A549 (cell line): ENCODE results near the gene SIDT1. TPM values are rescaled to one million over a fixed set of nuclear protein-coding genes. Genes with fewer than 3 reads are reported as not detected.

Source experiments
- ATAC-seq, 2 experiments: fragments of 200-7000 bp in 1 of 2; fragments of >200 bp in 1 of 2; cut with Nextera tagmentation in 1 of 2; cut with Tn5 transposase in 1 of 2; 3 replicates each; pipeline versions ENCODE4 v1.8.0 to v1.9.1; 2018 to 2020; ENCODE audit warnings: mild to moderate bottlenecking in 1 of 2, moderate library complexity in 1 of 2
- CTCF ChIA-PET: fragments of 300-600 bp; sonication (Branson Sonifier 250); formaldehyde crosslinking; extraction: SDS; loops from one replicate; lab custom pipeline; 2021; ENCODE audit warnings: antibody characterized with exemption, inconsistent platforms; lab: Yijun Ruan, JAX
- POLR2A ChIA-PET: fragments of 350-600 bp; formaldehyde crosslinking; extraction: SDS; loops from one replicate; lab custom pipeline; 2021; ENCODE audit warnings: antibody characterized with exemption, inconsistent platforms; lab: Yijun Ruan, JAX
- DNase-seq, 2 experiments: peaks; one replicate each; pipeline versions ENCODE4 v3.0.0 to v3.0.0-alpha.2; 2011 to 2016; ENCODE audit warnings: low read depth in 1 of 2, low spot score in 1 of 2
- FAIRE-seq: peaks from 2 replicates; lab custom pipeline; 2011; peaks lifted over from hg19 to GRCh38; lab: Jason Lieb, UNC
- H3K27ac ChIP-seq, 2 experiments: fragments of >200 bp; sonication (Bioruptor Twin); formaldehyde crosslinking; 3 replicates each; pipeline ENCODE4 v1.5.1; 2016 to 2017
- H3K4me1 ChIP-seq: fragments of >200 bp; sonication (Bioruptor Twin); formaldehyde crosslinking; 3 replicates; pipeline ENCODE4 v1.6.1; 2016
- H3K4me2 ChIP-seq: fragments of >200 bp; sonication (Bioruptor Twin); formaldehyde crosslinking; 3 replicates; pipeline ENCODE4 v1.6.1; 2016
- H3K4me3 ChIP-seq: fragments of >200 bp; sonication (Bioruptor Twin); formaldehyde crosslinking; 3 replicates; pipeline ENCODE4 v1.5.1; 2016
- H3K9me3 ChIP-seq: fragments of >200 bp; sonication (Bioruptor Twin); formaldehyde crosslinking; 3 replicates; pipeline ENCODE4 v1.6.1; 2016
- BHLHE40 ChIP-seq: IDR thresholded peaks from 2 replicates; pipeline ENCODE4 v1.6.1; 2012; ENCODE audit warnings: low read depth, low read length, inconsistent platforms
- CEBPB ChIP-seq, 2 experiments: fragments of >200 bp in 1 of 2; sonication (Bioruptor Twin) in 1 of 2; formaldehyde crosslinking in 1 of 2; IDR thresholded peaks; 2 replicates each; pipeline ENCODE4 v1.6.1; 2012 to 2016
- CHD4 ChIP-seq: fragments of 200-600 bp; sonication (generic); IDR thresholded peaks from 2 replicates; pipeline ENCODE4 v1.6.1; 2016; ENCODE audit warnings: antibody characterized with exemption, mild to moderate bottlenecking, borderline replicate concordance
- EHF ChIP-seq: fragments of 250-450 bp; sonication (Bioruptor Pico); IDR thresholded peaks from 2 replicates; pipeline ENCODE4 v1.5.0; 2020; ENCODE audit warnings: mild to moderate bottlenecking
- FOSL2 ChIP-seq, 2 experiments: fragments of 450-650 bp in 1 of 2; fragments of >200 bp in 1 of 2; sonication (Bioruptor Twin) in 1 of 2; formaldehyde crosslinking; IDR thresholded peaks; 2 replicates each; pipeline versions ENCODE4 v1.5.0 to v1.6.1; 2016 to 2020; ENCODE audit warnings: mild to moderate bottlenecking in 1 of 2, moderate library complexity in 1 of 2
- GATA3 ChIP-seq: IDR thresholded peaks from 2 replicates; pipeline ENCODE4 v1.6.1; 2012; ENCODE audit warnings: borderline replicate concordance
- HDAC2 ChIP-seq: fragments of 200-600 bp; sonication (generic); IDR thresholded peaks from 2 replicates; pipeline ENCODE4 v1.6.1; 2016
- HEYL ChIP-seq: fragments of 250-450 bp; sonication (Bioruptor Pico); IDR thresholded peaks from 2 replicates; pipeline ENCODE4 v1.8.0; 2021; ENCODE audit warnings: mild to moderate bottlenecking, moderate library complexity
- JUN ChIP-seq, 2 experiments: fragments of >200 bp; sonication (Bioruptor Twin); formaldehyde crosslinking; IDR thresholded peaks; 2 replicates in 1 of 2; 3 replicates in 1 of 2; pipeline ENCODE4 v1.6.1; 2016 to 2017
- JUNB ChIP-seq: fragments of >200 bp; sonication (Bioruptor Twin); formaldehyde crosslinking; IDR thresholded peaks from 2 replicates; pipeline ENCODE4 v1.6.1; 2016
- NFE2L2 ChIP-seq: fragments of 150-350 bp; conservative IDR thresholded peaks from 2 replicates; pipeline ENCODE4 v1.6.1; 2014; ENCODE audit warnings: low read length
- PHF8 ChIP-seq: fragments of 200-600 bp; sonication (generic); IDR thresholded peaks from 2 replicates; pipeline ENCODE4 v1.6.1; 2016; ENCODE audit warnings: low read depth, mild to moderate bottlenecking, antibody characterized with exemption, moderate library complexity, borderline replicate concordance
- POLR2A ChIP-seq: IDR thresholded peaks from 2 replicates; pipeline ENCODE4 v1.6.1; 2012; ENCODE audit warnings: mild to moderate bottlenecking, low read length
- POLR2AphosphoS2 ChIP-seq: conservative IDR thresholded peaks from 2 replicates; pipeline ENCODE4 v1.6.1; 2012; ENCODE audit warnings: low read length, improper control_type of control experiment, inconsistent platforms
- RAD21 ChIP-seq, 2 experiments: fragments of >200 bp in 1 of 2; sonication (Bioruptor Twin) in 1 of 2; formaldehyde crosslinking in 1 of 2; IDR thresholded peaks in 1 of 2; conservative IDR thresholded peaks in 1 of 2; 2 replicates in 1 of 2; 3 replicates in 1 of 2; pipeline ENCODE4 v1.6.1; 2012 to 2018; ENCODE audit warnings: inconsistent platforms in 1 of 2
- RNF2 ChIP-seq: fragments of 200-600 bp; sonication (generic); IDR thresholded peaks from 2 replicates; pipeline ENCODE4 v1.6.1; 2016; ENCODE audit warnings: low read depth, mild to moderate bottlenecking, antibody characterized with exemption, moderate library complexity, borderline replicate concordance
- SMC3 ChIP-seq: fragments of >200 bp; sonication (Bioruptor Twin); formaldehyde crosslinking; IDR thresholded peaks from 3 replicates; pipeline ENCODE4 v1.6.1; 2018; ENCODE audit warnings: inconsistent platforms
- TP53 ChIP-seq: fragments of 250-450 bp; sonication (Bioruptor Pico); IDR thresholded peaks from 2 replicates; pipeline ENCODE4 v1.5.0; 2021; ENCODE audit warnings: mild to moderate bottlenecking, moderate library complexity
- ZC3H11A ChIP-seq: fragments of 450-650 bp; IDR thresholded peaks from 2 replicates; pipeline ENCODE4 v1.6.1; 2014; ENCODE audit warnings: antibody characterized with exemption, mild to moderate bottlenecking
- ZNF302 ChIP-seq: fragments of 250-450 bp; sonication (Bioruptor Pico); IDR thresholded peaks from 2 replicates; pipeline ENCODE4 v1.9.0; 2021; ENCODE audit warnings: inconsistent platforms, mild to moderate bottlenecking, moderate library complexity
- ZSCAN20 ChIP-seq: fragments of 250-450 bp; sonication (Bioruptor Pico); IDR thresholded peaks from 2 replicates; pipeline ENCODE4 v1.8.0; 2022; ENCODE audit warnings: mild to moderate bottlenecking, moderate library complexity
- WGBS: methylation state at CpG from one replicate; pipeline ENCODE4 v1.1.6; 2017; ENCODE audit errors: missing lambda C conversion rate; 5-methylcytosine and 5-hydroxymethylcytosine counted together
- polyA plus RNA-seq, 4 experiments: library from polyadenylated mRNA; depleted of rRNA in 3 of 4; stranded (reverse); fragments of >200 nt; fragmentation: RNase III in 1 of 4; extraction: RNeasy Plus Mini Kit Qiagen cat#74134 plus additional on column Dnase treatment in 1 of 4; gene quantifications; 2 replicates in 3 of 4; 3 replicates in 1 of 4; pipeline ENCODE4 v1.2.3, GENCODE V29; 2011 to 2017
- TF ChIP-seq, protein P1 (sequence below): fragments of 250-450 bp; sonication (Bioruptor Pico); IDR thresholded peaks from 2 replicates; pipeline ENCODE4 v1.5.0; 2021; ENCODE audit warnings: mild to moderate bottlenecking, moderate library complexity, borderline replicate concordance
- TF ChIP-seq, protein P2 (sequence below): fragments of 450-650 bp; IDR thresholded peaks from 2 replicates; pipeline ENCODE4 v1.6.1; 2014; ENCODE audit warnings: antibody characterized with exemption

The SIDT1 gene
- polyA plus RNA-seq, 2 of the 4 experiments (the other 2 are of a cell fraction), result 0.43 to 7.5 TPM

DNA sequence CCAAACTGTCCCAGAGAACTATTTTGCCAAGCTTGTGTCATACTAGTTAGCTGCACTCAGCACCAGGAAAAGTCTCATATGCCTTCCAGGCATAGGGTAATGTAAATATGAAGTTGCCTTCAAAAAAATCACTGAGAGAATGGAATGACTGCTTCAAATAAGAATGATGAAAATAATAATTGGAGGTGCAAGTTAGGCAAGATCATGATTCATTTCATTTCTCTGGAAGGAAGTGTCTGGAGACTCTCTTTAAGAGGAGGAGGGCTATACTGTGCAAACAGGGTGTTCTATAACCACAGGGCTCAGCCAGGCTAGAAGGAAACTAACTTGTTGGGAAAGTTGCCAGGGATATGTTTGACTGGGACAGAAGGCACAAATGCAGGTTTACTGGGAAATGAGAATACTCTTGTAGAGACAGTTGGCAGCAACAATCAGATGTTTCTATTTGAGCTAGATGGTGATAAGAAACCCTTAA, 4.3 kb downstream of the SIDT1 start:
- Histone ChIP-seq H3K4me3 (no peak overlapping the region), H3K4me1 (peaks cover 29% of the 10 kb centered on the region), H3K27ac (peak overlapping the region; percentile 71 to 75), H3K4me2 (peak overlapping the region; percentile 64), H3K9me3 (peaks cover 8% of the 10 kb centered on the region)
- POLR2A ChIA-PET, result interaction anchor here (0.7 to 2.3 kb wide), 3 partner anchors 10 to 160 kb away, joined by 4 to 33 read pairs (median 4); partner anchors contain the start of genes SPICE1 and USF3
- CTCF ChIA-PET, result interaction anchor here (0.8 to 2.5 kb wide), 8 partner anchors 10 to 44 kb away, joined by 3 to 12 read pairs (median 6); partner anchors contain the start of gene SPICE1
- peak; percentile 72 to 79 for ATAC-seq
- FAIRE-seq, result peak; percentile 59
- peak; percentile 43 to 88 for DNase-seq
- TF ChIP-seq EHF (CRISPR knock-in tag) (no peak), FOSL2 (IDR thresholded peaks at IDR 0.05) (no peak), FOSL2 (CRISPR knock-in tag; IDR thresholded peaks at IDR 0.05) (peak; percentile 44; the same call in 1 of the 2 replicates), RAD21 (conservative IDR thresholded peaks at IDR 0.05 in 1 of 2, IDR thresholded peaks at IDR 0.05 in 1 of 2) (peak in 1 of 2 experiments; percentile 27; a peak in 2 of 5 replicates), JUNB (peak; percentile 69), CEBPB (IDR thresholded peaks at IDR 0.05) (peak; percentile 57 to 62; a peak in 2 of 4 replicates), JUN (IDR thresholded peaks at IDR 0.05) (peak; percentile 42 to 64; a peak in 2 of 5 replicates), SMC3 (no peak; the same call in 2 of the 3 replicates), GATA3 (peak; percentile 54; the same call in 1 of the 2 replicates)

DNA sequence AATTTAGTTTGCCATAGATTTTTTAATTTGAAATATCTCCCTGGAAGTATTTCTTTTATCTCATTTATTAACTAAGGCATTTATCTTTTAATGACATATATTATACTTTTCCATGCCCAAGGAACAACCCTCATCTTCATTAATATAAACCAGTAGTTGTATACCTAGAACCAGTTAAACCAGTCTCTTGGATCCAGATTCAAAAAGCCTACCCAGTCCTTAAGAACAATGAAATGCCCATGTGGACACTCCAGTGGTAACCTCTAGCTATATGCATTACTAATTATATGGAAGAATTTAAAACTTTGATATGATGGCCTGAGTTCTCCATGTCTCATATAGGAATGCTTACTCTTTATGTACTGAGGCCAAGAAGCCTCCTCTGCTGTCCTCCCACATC, 4.8 kb downstream of the SIDT1 start:
- no peak overlapping the region for H3K4me3 ChIP-seq
- ATAC-seq (no peak), FAIRE-seq (no peak), DNase-seq (no peak)
- H3K27ac ChIP-seq, result peak overlapping the region; percentile 69 to 70
- H3K4me1 ChIP-seq, result peaks cover 25% of the 10 kb centered on the region
- H3K9me3 ChIP-seq, result peaks cover 13% of the 10 kb centered on the region
- ChIA-PET POLR2A (interaction anchor here (0.7 to 2.3 kb wide), 3 partner anchors 10 to 159 kb away, joined by 4 to 33 read pairs (median 4); partner anchors contain the start of genes SPICE1 and USF3), CTCF (interaction anchor here (1.3 to 2.5 kb wide), 5 partner anchors 11 to 45 kb away, joined by 3 to 12 read pairs (median 5); partner anchors contain the start of gene SPICE1)
- H3K4me2 ChIP-seq, result peak overlapping the region; percentile 64
- TF ChIP-seq JUN (IDR thresholded peaks at IDR 0.05) (no peak), NFE2L2 (no peak)

DNA sequence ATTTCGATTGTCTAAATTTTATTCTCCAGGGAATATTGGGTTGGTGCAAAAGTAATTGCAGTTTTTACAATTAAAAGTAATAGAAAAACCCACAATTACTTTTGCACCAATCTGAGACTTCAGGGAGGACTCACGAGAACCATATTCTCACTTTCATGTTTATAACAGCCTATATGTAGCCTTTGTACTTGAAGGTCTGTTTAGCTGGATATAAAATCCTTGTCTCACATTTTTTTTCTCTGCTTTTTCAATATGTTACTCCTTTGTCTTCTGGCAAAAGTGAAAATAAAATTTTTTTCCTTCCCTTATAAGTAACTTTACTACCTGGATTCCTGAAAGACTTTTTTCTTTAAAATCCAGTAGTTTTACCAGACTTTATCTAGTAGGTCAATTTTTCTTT, 9.2 kb downstream of the SIDT1 start:
- Histone ChIP-seq H3K4me1 (peaks cover 13% of the 10 kb centered on the region), H3K4me3 (no peak overlapping the region), H3K9me3 (peaks cover 25% of the 10 kb centered on the region), H3K4me2 (no peak overlapping the region), H3K27ac (no peak overlapping the region)
- TF ChIP-seq CHD4, result no peak
- TF ChIP-seq, protein P1, sequence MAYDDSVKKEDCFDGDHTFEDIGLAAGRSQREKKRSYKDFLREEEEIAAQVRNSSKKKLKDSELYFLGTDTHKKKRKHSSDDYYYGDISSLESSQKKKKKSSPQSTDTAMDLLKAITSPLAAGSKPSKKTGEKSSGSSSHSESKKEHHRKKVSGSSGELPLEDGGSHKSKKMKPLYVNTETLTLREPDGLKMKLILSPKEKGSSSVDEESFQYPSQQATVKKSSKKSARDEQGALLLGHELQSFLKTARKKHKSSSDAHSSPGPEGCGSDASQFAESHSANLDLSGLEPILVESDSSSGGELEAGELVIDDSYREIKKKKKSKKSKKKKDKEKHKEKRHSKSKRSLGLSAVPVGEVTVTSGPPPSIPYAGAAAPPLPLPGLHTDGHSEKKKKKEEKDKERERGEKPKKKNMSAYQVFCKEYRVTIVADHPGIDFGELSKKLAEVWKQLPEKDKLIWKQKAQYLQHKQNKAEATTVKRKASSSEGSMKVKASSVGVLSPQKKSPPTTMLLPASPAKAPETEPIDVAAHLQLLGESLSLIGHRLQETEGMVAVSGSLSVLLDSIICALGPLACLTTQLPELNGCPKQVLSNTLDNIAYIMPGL (CRISPR knock-in tag), result no peak
- TF ChIP-seq HDAC2, result no peak
- TF ChIP-seq, protein P2, sequence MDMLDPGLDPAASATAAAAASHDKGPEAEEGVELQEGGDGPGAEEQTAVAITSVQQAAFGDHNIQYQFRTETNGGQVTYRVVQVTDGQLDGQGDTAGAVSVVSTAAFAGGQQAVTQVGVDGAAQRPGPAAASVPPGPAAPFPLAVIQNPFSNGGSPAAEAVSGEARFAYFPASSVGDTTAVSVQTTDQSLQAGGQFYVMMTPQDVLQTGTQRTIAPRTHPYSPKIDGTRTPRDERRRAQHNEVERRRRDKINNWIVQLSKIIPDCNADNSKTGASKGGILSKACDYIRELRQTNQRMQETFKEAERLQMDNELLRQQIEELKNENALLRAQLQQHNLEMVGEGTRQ, result no peak
- ATAC-seq (no peak), FAIRE-seq (no peak), DNase-seq (no peak)
- CTCF ChIA-PET, result interaction anchor here (2.4 kb wide), 1 partner anchor 10 kb away, joined by 8 read pairs; no protein-coding TSS in a partner anchor
- POLR2A ChIA-PET, result interaction anchor here (1.2 kb wide), 1 partner anchor 27 kb away, joined by 3 read pairs; the partner anchor contains the start of gene SPICE1
- 18% methylated on average over 2 of the region's 2 CpGs for WGBS

DNA sequence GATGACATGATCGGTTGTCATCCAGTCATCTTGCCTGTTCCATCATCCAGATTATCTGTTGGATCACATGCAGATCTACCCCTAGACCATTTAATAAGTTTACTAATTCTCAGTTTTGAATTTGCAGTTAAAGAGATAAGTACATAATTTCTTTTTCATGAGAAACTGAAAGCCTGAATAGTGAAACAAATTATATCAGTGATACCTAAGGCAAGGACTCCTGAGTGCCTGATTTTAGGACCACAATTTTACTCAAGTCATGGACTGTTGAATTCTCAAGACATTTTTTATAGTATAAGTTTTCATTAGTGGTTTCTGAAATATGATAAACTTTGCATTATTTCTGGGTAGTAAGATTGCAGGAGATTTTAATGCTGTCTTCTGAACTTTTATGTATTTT, 13.2 kb downstream of the SIDT1 start:
- no peak overlapping the region; the same call in 2 of the 3 replicates for H3K4me2 ChIP-seq
- H3K4me3 ChIP-seq, result no peak overlapping the region
- 67% methylated on average over 1 of the region's 1 CpG for WGBS
- no peak for TF ChIP-seq POLR2AphosphoS2
- TF ChIP-seq ZSCAN20, result no peak
- TF ChIP-seq HDAC2, result no peak
- no peak for TF ChIP-seq ZNF302 (CRISPR knock-in tag)
- no peak for TF ChIP-seq ZC3H11A
- TF ChIP-seq, protein P2, result no peak
- no peak for TF ChIP-seq BHLHE40
- no peak for TF ChIP-seq PHF8
- TF ChIP-seq RNF2, result no peak
- TF ChIP-seq TP53 (CRISPR knock-in tag), result no peak
- no peak for TF ChIP-seq HEYL (CRISPR knock-in tag)
- no peak for TF ChIP-seq POLR2A
- DNase-seq, result no peak
- 0 out of 3 replicates have a peak, but pooled peaks cover 4% of the 10 kb centered on the region for H3K4me1 ChIP-seq
- ChIA-PET POLR2A (no interaction called here), CTCF (no interaction called here)
- no peak overlapping the region for H3K27ac ChIP-seq
- ATAC-seq, result no peak
- FAIRE-seq, result no peak
- H3K9me3 ChIP-seq, result peaks cover 25% of the 10 kb centered on the region
